Mesothelial cell of epicardium (in vitro differentiated cells): ENCODE measurements around the gene RBMS3. TPM values are rescaled to one million over a fixed set of nuclear protein-coding genes. Genes with fewer than 3 reads are reported as not detected.

ENCODE experiments used
- DNase-seq, 2 experiments: peaks; one replicate each; pipeline ENCODE4 v3.0.0; 2021; ENCODE audit warnings: low spot score in 2 of 2; ENCODE audit not compliant: unreplicated experiment in 2 of 2
- H3K27ac Mint-ChIP-seq: 2 replicates; pipeline ENCODE4 v1.8.0; 2021; ENCODE audit warnings: mixed read lengths
- H3K27me3 Mint-ChIP-seq: 2 replicates; pipeline ENCODE4 v1.8.0; 2021; ENCODE audit warnings: low read depth, mixed read lengths
- H3K36me3 Mint-ChIP-seq: 2 replicates; pipeline ENCODE4 v1.8.0; 2021; ENCODE audit warnings: mixed read lengths
- H3K4me1 Mint-ChIP-seq: 2 replicates; pipeline ENCODE4 v1.8.0; 2021; ENCODE audit warnings: mixed read lengths
- H3K4me3 Mint-ChIP-seq: 2 replicates; pipeline ENCODE4 v1.8.0; 2021; ENCODE audit warnings: mild to moderate bottlenecking, moderate library complexity, mixed read lengths
- H3K9me3 Mint-ChIP-seq: 2 replicates; pipeline ENCODE4 v1.8.0; 2021; ENCODE audit warnings: mixed read lengths
- CTCF ChIP-seq: fragments of 200-600 bp; sonication (generic); IDR thresholded peaks from one replicate; pipeline ENCODE4 v1.5.0; 2021; ENCODE audit warnings: antibody characterized with exemption; ENCODE audit not compliant: unreplicated experiment
- total RNA-seq: library from RNA; stranded (reverse); gene quantifications from 3 replicates; pipeline ENCODE4 v1.2.1, GENCODE V29; 2021

The RBMS3 gene
- total RNA-seq, 1 donor from 2014 or later: 42.5 TPM

GRCh38 chr3:29751647-29752314 lies 470.9 kb downstream of the RBMS3 start:
- no peak overlapping the region for H3K27ac Mint-ChIP-seq
- DNase-seq: no peak
- no peak for TF ChIP-seq CTCF
- H3K4me3 Mint-ChIP-seq: no peak overlapping the region
- H3K27me3 Mint-ChIP-seq: no peaks in the 10 kb centered on the region
- H3K4me1 Mint-ChIP-seq: peaks cover 24% of the 10 kb centered on the region
- H3K9me3 Mint-ChIP-seq: no peaks in the 10 kb centered on the region
- H3K36me3 Mint-ChIP-seq: no peaks in the 10 kb centered on the region

- no peak for TF ChIP-seq CTCF
- Mint-ChIP-seq H3K9me3 (no peaks in the 10 kb centered on the region), H3K4me3 (no peak overlapping the region), H3K27ac (no peak overlapping the region), H3K36me3 (no peaks in the 10 kb centered on the region), H3K4me1 (peaks cover 46% of the 10 kb centered on the region), H3K27me3 (no peaks in the 10 kb centered on the region)
- no peak for DNase-seq
Measured at GRCh38 chr3:29754346-29754745, 473.5 kb downstream of the RBMS3 start.

- DNase-seq: no peak
- Mint-ChIP-seq H3K9me3 (no peaks in the 10 kb centered on the region), H3K36me3 (no peaks in the 10 kb centered on the region), H3K4me1 (peaks cover 57% of the 10 kb centered on the region), H3K27me3 (no peaks in the 10 kb centered on the region), H3K27ac (no peak overlapping the region), H3K4me3 (no peak overlapping the region)
- no peak for TF ChIP-seq CTCF
Measured at GRCh38 chr3:29755416-29755815, 474.5 kb downstream of the RBMS3 start.

- no peaks in the 10 kb centered on the region for H3K9me3 Mint-ChIP-seq
- peaks cover 68% of the 10 kb centered on the region for H3K4me1 Mint-ChIP-seq
- no peaks in the 10 kb centered on the region for H3K27me3 Mint-ChIP-seq
- peak overlapping the region; percentile 76 for H3K27ac Mint-ChIP-seq
- H3K36me3 Mint-ChIP-seq: no peaks in the 10 kb centered on the region
- no peak for DNase-seq
- no peak overlapping the region for H3K4me3 Mint-ChIP-seq
- TF ChIP-seq CTCF: no peak
Measured at GRCh38 chr3:29757054-29757777, 476.3 kb downstream of the RBMS3 start.

- Mint-ChIP-seq H3K4me1 (peaks cover 69% of the 10 kb centered on the region), H3K27ac (peak overlapping the region; percentile 51), H3K4me3 (no peak overlapping the region), H3K9me3 (no peaks in the 10 kb centered on the region), H3K27me3 (no peaks in the 10 kb centered on the region), H3K36me3 (no peaks in the 10 kb centered on the region)
- TF ChIP-seq CTCF: no peak
- DNase-seq: no peak
Measured at GRCh38 chr3:29758108-29758433, 477.2 kb downstream of the RBMS3 start.
